Stimulated activated CD4-positive, alpha-beta T cell treated with anti-CD3 and anti-CD28 coated beads, Interleukin-12 subunit alpha, Interleukin-12 subunit beta, amount 100 ng/mL, for 4 hours (primary cell): ENCODE results near the gene RASSF8.

Experiments used
- DNase-seq: peaks from one replicate; pipeline ENCODE4 v3.0.0-alpha.2; 2020

RASSF8 gene

DNA sequence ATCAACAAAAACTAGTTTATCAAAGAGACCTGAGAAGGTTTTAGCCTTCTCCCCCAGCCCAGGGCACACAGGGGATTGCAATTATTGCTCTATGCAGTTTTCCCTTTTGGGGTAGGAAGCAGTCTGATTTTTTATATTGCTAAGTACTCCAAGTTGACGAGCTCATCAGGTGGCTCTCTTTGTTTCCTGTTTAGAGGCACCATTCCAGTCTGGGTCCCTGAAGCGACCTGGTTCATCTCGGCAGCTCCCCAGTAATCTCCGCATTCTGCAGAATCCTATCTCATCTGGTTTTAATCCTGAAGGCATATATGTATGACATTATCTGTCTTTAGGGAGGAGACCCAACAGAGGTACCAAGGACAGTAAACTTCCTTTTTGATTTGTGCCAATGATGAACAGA lies 110.0 kb downstream of the RASSF8 start:
- no peak for DNase-seq

DNA sequence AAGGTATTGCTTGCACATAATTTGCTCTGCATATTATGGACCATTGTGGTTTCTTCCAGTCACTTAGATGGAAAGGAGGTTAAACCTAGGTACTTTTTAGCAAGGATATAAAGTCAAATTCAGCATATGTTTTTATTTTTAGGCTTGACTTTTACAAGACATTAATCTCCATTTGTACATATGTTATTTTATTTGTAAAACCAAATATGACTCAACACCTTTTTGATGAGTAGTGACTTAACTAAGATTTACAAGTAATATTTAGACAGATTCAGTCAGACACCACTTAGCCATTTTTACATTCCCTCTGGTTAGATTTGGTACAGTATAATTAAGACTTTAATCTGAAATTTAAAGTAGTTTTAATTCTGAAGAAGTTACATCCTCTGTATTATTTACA lies 111.3 kb downstream of the RASSF8 start:
- DNase-seq: no peak

DNA sequence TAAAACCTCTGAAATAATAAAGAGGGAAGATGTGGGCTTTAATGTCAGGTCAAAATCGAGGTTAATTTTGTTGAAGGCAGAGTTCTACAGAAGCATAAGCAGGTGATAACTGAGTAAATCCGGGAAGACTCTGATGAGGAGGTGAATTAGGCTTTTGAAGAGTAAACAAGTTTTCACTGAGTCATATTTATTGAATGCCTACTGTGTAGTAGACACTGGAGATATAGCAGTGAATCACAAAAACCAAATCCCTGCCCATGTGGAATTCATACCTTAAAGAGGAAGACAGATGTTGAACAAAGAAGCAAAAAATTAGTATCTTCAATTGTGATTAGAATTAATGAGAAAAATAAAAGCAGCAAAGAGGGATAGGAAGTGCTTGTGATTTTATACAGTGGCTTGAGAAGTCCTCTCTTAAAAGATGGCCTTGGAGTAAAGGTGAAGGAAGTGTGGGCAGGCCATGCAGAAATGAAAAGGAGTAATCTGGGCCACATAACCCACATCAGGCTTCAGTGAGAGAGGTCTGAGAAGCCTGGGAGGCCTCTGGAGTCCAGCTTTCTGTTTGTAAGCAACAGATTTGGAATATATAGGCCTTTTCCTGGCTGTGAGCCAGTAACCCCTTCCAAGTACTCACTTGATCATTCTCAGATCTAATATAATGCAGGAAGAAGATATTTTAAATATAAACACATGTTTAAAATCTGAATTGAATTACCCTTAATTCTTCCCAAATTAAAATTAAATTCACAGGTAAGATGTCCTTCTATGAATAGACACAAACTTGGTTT lies 119.6 kb downstream of the RASSF8 start:
- DNase-seq: no peak

DNA sequence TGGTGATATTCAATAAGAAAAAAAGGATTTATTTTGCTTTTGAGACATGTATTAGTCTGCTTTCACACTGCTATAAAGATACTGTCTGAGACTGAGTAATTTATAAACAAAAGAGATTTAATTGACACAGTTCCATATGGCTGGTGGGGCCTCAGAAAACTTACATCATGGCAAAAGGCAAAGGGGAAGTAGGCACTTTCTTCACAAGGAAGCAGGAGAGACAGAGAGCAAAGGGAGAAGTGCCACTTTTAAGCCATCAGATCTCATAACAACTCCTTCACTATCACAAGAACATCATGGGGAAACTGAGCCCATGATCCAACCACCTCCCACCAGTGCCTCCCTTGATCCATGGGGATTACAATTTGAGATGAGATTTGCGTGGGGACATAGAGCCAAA lies 122.4 kb downstream of the RASSF8 start:
- DNase-seq: no peak

DNA sequence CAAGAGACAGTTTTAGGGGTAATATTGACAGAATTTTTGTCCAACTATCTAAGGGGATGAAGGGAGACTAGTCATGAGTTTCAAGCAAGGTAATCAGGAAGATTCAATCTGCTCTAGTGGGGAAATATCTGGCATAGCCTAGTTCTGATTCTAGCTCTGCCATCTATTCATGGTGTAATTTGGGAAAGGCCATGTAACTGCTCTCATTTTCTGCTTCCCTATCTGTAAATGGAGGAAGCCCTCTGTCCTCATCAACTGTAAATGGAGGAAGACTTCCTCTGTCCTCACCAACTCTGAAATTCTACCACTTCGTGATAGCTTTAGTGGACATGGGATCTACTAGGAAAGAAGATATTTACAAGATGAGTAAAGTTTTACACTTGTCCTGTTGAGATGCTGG lies 128.5 kb downstream of the RASSF8 start:
- DNase-seq: no peak

DNA sequence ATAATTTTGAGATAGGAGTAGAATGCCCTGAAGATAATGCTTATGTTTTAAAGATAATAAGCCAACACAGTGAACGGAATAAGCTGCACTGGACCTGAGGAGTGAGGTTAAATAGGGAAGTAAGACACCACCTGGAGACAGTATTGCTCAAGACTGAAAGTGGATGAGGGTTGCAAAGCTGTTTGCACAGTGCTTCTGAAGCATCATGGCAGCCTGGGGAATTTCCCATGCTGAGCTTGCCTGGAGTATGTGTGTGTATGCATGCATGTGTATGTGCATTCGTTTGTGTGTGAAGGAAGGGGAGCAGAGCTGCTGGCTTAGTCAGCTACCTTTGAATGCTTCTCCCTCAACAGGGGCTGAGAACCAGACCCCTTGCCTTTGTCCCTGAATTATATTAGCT lies 130.5 kb downstream of the RASSF8 start:
- no peak for DNase-seq

DNA sequence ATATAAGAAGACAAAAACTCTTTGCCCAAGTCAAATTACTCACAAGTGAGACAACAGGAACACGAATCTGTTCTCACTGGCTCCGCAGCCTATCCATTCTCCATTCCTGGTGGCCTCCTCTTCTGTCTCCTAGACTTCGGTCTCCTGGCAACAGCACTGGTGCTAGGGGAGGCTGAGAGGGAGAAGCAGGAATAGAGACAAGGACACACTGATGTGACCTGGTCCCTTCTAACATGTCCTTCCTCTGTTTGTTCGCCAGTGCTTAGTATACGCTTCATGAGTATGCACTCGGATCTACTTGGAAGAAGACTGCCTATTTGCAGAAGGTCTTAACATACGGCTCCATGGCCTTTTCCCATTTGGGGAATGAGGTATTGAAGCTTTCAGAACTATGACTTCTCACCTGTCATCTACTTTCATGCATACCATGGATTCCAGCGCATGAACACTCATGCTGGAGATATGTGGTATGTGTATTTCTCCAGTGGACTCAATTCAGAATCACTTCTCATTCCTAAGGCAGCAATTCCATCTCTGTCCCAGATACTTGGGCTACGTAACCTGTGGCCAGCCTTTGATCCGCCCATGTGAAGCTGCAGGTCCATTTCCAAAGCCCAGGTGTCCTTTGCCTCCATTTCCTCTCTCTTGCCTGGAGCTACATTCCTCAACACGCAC lies 132.5 kb downstream of the RASSF8 start:
- DNase-seq: no peak

DNA sequence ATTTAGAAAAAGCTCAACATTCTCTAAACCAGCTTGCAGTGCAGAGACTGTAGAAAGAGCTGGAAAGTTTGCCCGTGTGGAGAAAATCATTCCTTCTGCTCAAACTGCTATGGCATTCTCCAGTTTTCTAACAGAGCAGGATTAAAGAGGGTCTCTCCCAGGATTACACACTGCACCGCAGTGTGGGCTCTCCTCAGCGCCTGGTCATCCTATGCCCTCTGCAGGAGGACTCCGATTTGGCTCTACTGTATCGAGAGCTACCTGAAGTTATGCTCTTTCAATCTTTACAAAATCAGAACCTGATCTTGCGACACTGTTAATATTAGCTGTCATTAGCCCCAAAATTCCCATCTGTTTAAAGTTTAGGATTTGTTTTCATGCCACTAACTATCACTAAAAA lies 133.3 kb downstream of the RASSF8 start:
- no peak for DNase-seq

DNA sequence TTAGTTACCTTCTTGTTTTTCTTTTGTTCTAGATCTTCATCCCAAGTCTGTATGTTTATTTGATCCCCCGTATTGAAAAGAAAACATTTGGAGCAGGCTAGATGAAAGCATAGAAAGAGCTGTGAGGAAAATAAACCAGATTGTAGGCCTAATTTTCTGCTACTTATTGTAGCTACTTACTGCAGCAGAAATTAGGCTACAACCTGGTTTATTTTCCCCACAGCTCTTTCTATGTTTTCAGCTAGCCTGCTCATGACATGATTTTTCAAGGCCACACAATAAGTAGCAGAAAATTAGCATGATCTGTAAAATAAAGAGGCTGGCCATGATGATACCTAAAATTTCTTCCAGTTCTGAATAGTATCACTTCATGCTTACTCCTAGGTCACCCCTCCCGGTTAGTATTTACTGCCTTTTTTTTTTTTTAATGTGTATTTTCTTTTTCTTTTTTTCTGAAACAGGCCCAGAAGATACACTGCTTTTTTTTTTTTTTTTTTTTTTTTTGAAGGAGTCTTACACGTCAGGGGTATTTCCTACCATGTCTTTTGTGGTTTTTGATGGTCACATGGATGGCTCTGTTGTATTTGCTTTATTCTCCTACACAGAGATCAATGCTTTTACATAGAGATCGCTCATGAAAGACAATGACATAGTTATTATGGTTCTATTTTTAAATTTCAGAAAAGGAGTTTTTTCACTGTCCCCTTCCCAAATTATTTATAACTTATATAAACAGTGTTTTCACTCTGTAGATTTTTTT lies 134.0 kb downstream of the RASSF8 start:
- DNase-seq: no peak

DNA sequence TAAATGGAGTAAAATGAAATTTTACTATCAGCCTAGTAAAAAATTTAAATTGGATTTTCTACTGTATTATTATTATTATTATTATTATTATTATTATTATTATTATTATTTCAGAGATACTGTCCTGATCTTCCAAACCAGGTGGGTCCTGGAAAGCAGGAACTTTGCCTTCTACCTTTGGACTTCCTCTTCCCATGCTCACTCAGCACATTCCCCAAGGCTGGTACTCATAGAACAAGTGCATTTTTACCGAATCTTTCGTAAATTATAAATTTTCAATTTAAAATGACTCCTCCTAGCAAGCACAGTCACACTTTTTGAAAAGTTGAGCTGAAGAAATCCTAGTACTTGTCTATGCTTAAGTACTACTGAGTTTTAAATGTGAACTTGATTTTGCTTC lies 136.7 kb downstream of the RASSF8 start:
- no peak for DNase-seq

DNA sequence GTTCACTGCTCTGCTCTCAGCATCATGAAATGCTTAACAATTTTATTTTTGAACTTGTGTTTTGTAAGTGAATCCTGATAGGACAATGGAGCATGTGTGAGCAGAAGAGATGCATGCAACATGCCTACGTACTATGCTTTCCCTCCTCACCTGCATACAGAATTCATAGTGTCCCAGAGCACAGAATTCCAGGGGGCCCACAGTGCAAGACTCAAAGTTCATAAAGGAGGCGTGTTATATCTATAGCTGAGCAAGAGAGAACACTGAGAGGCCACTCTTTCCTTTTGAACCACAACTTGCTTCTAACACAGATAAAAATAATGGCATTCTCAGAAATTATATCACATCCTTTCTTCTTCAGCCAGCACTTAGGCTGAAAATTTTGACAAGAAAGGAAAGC lies 137.6 kb downstream of the RASSF8 start:
- DNase-seq: no peak

DNA sequence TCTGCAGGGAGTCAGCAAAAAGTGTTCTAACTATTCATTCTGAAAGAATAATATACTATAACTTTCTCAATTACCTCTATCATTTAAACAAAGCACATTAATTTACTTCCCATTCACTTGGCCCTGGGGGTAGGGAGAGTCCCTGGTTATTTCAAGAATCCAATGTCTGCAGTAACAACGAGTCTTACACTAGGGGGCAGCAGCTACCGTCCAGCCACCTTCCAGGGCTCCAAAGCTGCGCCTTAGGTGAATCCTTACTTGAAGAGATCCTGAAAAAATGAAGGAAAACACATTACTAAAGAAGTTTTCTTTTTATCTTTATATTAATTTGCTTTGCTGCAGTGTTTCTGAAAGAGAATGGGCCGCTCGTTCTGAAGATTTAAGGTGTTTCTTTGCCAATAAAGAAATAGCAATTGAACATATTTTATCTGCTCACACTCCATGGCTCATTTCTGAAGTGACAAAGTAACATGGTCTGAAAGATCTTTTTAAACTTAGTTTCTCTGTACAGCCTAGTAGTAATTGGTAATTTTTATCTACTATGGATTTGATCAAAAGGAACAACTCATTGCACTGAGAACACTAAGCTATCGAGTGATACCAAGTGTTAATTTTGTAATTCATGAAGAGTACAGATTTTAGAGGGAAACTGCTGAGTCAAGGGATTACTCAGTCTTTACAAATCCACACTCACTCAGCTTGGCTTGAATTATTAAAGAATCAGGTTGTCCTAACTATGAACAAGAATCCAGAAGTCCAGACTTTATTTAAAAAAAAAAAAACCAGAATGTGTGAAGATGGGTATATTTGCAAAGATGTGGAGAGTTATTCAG lies 138.8 kb downstream of the RASSF8 start:
- DNase-seq: peak; percentile 40

DNA sequence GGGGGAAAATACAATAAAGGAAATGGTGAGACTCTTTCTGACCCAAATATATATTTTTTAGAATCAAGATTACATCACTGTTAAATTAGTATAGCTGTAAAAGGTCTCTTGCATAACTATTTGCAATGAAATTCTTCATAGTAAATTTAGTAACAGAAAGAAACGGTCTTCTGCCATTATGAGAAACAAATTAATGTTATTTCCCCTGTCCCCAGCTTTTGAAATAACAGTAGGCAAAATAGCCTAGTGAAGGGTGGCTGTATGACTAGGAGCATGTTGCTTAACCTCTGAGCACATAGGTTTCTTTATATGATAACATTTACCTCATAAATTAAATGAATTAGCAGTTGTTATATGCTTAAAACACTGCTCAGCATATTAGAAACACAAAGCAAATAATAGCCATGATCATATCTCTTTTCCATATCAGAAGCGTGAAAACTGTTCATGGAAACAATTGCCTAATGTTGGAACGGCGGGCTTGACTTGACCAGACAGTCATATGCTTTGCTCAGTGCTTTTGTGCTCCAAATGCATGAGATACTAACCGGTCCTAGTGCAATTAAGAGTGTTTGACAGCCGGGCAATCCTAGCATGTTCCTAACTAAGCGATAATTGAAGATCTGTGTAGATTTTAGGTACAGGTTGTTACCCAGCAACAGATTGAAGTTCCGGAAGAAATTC lies 142.3 kb downstream of the RASSF8 start:
- no peak for DNase-seq

DNA sequence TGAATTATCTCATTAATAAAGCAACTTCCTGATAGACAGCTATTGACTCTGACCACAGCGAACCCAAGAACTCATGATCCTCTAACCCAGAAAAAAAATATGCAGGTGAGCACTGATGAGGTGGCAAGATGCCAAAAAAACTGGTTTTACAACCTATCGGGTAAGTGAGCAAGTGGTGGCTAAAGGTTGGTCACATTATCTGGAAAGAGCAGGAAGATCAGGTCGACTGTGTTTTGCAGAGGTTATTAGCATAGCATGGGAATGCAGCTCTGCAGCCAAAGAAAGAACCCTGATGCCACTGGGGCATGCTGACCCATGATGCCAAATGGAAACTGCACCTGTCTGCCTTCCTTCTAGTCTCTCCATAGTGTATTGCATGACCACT lies 142.9 kb downstream of the RASSF8 start:
- no peak for DNase-seq

DNA sequence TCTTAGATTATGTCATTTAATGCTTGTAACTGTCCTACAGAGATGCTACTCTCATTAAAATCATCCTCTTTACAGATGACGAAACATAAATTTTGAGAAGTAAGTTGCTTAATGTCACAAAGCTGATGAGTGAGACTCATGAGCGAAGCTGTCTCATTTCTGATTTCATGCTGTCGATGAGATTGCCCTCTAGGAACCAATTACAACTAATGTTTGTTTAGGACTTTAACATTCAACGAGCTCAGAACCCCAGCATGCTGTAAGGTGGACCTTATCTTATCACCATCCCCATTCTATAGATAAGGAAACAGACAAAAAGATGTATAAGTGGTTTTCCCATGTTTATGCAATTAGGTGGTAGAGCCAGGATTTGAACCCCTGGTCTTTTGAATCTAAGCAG lies 143.3 kb downstream of the RASSF8 start:
- no peak for DNase-seq

DNA sequence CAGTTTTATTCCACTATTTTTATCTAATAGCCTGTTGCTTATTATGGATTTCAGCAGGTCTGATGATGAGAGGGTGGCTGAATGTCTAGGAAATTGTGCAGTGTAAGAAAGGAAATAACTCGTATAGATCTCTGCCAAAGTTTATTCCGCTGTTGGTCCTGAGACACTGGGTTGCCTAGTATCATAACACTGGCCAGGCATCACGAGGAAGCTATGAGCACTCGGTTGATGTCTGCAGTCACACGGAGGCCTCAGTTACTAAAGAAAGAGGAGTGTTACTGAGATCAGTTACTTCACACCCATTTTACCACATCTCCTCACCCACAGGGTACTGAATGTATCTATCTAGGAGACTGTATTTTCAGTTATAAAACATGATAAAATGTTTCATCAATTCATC lies 144.5 kb downstream of the RASSF8 start:
- DNase-seq: no peak

DNA sequence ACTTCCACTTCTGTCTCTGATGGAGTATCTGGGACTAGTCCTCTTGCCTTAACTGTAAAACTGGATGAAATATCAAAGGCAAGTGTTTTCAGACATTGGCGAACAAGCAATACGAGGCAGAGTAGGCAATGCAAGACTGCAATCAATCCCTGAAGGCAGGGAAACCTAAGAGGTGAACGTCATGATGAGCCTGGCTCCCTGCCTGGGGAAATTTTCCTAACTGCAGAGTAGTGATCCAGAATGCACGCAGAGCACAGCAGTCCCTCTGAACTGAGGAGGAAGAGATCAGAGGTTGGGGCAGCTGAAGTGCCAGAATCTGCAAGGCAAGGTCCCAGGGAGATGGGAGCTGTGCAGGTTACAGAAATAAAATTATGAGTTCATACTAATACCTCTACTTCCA lies 147.9 kb downstream of the RASSF8 start:
- no peak for DNase-seq

DNA sequence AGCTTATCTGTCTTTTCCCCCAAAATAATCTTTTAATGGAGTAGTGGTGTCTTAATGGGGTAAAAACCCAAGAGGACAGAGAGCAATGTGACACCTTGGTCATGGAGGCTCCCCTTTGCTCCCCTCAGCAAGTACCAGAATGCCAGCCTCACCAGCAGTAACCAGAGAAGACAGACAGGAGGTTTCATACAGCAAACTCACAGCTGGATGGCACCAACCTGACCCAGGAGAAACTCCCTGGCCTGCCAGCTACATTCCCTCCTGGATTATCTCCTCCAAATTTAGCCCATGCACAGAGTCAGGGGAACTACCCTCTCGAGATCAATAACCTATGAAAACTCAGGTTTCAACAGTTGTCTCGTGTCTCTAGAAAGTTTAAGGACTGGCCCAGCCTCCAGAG lies 150.4 kb downstream of the RASSF8 start:
- no peak for DNase-seq

DNA sequence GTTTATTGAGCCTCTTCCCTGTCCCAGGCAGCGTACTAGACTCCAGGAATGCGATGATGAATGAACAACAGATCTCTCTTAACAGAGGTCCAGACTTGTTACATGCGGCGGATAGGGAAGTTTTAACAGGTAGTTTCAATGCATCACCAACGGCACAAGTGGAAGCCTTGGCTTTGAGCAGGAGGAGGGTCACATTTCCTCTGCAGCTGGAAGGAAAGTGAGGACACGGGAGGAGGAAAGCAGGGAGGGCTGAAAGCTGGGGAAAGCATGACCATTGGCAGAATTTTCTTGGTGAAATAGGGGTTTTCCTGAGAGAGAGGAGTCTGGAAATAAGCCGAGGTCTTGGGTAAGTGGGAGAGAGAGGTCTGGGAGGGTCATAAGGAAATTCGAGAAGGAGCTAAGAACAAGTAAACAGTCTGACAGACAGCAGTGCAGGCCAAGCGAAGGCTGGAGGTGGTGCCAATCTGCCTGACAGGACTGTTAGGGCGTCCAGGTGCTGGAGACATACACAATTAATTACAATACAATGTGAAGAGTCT lies 150.9 kb downstream of the RASSF8 start:
- no peak for DNase-seq

DNA sequence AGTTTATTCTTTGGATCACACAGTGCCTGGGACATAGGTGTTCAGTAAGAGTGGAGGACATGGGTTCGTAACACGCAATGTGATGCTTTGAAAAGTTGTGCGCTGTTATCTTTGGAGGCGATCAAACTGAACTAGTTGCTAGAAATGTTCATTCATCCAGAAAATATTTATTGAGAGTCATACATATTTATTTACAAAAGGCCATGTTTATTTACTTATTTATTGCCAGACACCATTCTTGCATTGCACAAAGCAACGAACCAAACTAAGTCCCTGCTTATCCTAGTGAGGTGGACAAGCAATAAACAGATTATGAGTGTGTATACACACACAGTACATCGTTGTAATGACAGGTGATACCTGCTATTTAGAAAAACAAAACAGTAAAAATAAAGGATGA lies 153.8 kb downstream of the RASSF8 start:
- no peak for DNase-seq

DNA sequence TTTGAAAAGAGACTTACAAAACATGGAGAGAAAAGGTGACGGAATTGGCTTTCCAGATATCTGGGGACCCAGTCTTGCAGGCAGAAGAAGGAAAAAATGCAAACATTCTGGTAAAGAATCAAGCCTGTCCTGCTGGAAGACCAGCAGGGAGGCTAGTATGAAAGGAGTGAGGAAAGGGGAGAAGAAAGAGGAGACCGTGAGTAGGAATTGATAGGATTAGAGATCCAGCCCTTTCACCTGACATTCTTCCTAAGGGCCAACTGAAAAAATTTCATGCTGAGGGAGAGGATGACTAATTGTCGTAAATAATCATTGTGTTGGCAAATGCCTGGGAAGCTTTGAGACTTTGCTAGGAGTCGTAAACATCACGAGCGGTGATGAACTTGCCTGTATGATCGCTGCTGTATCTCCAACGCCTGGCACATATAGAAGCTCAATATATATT lies 154.2 kb downstream of the RASSF8 start:
- no peak for DNase-seq

DNA sequence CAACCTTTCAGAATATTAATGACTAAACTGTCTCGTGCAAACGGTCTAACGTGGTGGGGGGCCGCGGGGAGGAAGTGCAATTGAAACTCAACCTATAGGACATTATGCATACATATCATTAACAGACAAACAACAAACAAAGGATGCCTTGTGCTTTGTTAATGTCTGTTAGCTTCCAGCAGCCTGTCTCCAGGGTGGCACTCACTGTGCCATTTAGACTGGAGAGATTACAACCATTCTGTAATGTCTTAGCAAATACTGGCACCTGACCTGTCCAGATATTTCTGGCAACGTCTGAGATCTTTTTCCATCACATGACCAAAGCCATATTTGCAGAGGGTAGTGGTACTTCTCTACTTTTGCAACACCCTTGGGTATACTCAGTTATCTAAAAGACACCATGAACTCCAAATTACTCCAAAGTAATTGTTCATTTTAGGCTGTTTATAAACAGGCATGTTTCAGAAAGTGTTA lies 154.7 kb downstream of the RASSF8 start:
- DNase-seq: no peak
